ENCODE measurements around the gene YBX1.
"Not testable (repeated sequence)": the region's sequence is repeated elsewhere in the genome, so short reads cannot be mapped to it uniquely, and the experiment has no call there.

YBX1 gene

GRCh38 chr1:42720868-42721267 is 38.6 kb downstream of the YBX1 start:
- Histone ChIP-seq H3K36me3 (ENCODE audit: control insufficient read depth, low read length) (peaks cover 5% of the 10 kb centered on the region; the same call in 1 of the 2 replicates), H3K4me3 (ENCODE audit: low read length) (no peak overlapping the region), H3K9me2 (replicated peaks; ENCODE audit: control insufficient read depth, low read length) (no peaks in the 10 kb centered on the region), H3K27me3 (ENCODE audit: control insufficient read depth, low read length) (no peaks in the 10 kb centered on the region), H3K9me3 (ENCODE audit: control insufficient read depth, insufficient read depth, low read length) (no peaks in the 10 kb centered on the region), H3K4me2 (ENCODE audit: low read length) (no peak overlapping the region), H4K20me1 (ENCODE audit: control insufficient read depth, insufficient read depth, low read depth, low read length) (peaks cover 6% of the 10 kb centered on the region; the same call in 1 of the 2 replicates), H3K4me1 (ENCODE audit: control insufficient read depth, low read length) (no peaks in the 10 kb centered on the region), H3K79me2 (ENCODE audit: control insufficient read depth, low read length) (no peaks in the 10 kb centered on the region), H3F3A (ENCODE audit: control insufficient read depth, insufficient read depth) (peaks cover 13% of the 10 kb centered on the region; the same call in 1 of the 2 replicates), H3K27ac (ENCODE audit: low read depth, low read length) (no peak overlapping the region)
- no peak for TF ChIP-seq EZH2phosphoT487 (IDR thresholded peaks at IDR 0.05; ENCODE audit: borderline replicate concordance, low read length)
- TF ChIP-seq CTCF (IDR thresholded peaks at IDR 0.05; ENCODE audit: low read depth, low read length, poor library complexity, severe bottlenecking), result no peak

DNA sequence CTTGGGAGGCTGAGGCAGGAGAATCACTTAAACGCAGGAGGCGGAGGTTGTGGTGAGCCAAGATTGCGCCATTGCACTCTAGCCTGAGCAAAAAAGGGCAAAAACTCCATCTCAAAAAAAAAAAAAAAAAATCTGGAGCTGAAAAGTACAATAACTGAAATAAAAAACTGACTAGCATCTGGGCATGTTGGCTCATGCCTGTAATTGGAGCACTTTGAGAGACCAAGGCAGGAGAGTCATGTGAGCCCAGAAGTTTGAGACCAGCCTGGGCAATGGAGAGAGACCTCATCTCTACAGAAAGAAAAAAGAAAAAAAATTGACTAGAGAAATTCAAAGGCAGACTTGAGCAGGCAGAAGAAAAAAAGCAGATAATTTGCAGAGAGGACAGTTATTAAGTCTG is 39.7 kb downstream of the YBX1 start:
- peaks cover 5% of the 10 kb centered on the region; the same call in 1 of the 2 replicates for H3F3A ChIP-seq (ENCODE audit: control insufficient read depth, insufficient read depth)
- no peaks in the 10 kb centered on the region; the same call in 1 of the 2 replicates for H4K20me1 ChIP-seq (ENCODE audit: control insufficient read depth, insufficient read depth, low read depth, low read length)
- no peaks in the 10 kb centered on the region for H3K27me3 ChIP-seq (ENCODE audit: control insufficient read depth, low read length)
- no peak overlapping the region for H3K4me2 ChIP-seq (ENCODE audit: low read length)
- no peaks in the 10 kb centered on the region for H3K4me1 ChIP-seq (ENCODE audit: control insufficient read depth, low read length)
- no peaks in the 10 kb centered on the region for H3K36me3 ChIP-seq (ENCODE audit: control insufficient read depth, low read length)
- TF ChIP-seq EZH2phosphoT487 (IDR thresholded peaks at IDR 0.05; ENCODE audit: borderline replicate concordance, low read length) (no peak), CTCF (IDR thresholded peaks at IDR 0.05; ENCODE audit: low read depth, low read length, poor library complexity, severe bottlenecking) (no peak)
- no peak overlapping the region for H3K4me3 ChIP-seq (ENCODE audit: low read length)
- no peaks in the 10 kb centered on the region for H3K9me3 ChIP-seq (ENCODE audit: control insufficient read depth, insufficient read depth, low read length)
- no peaks in the 10 kb centered on the region for H3K79me2 ChIP-seq (ENCODE audit: control insufficient read depth, low read length)
- no peak overlapping the region for H3K27ac ChIP-seq (ENCODE audit: low read depth, low read length)
- no peaks in the 10 kb centered on the region for H3K9me2 ChIP-seq (replicated peaks; ENCODE audit: control insufficient read depth, low read length)

DNA sequence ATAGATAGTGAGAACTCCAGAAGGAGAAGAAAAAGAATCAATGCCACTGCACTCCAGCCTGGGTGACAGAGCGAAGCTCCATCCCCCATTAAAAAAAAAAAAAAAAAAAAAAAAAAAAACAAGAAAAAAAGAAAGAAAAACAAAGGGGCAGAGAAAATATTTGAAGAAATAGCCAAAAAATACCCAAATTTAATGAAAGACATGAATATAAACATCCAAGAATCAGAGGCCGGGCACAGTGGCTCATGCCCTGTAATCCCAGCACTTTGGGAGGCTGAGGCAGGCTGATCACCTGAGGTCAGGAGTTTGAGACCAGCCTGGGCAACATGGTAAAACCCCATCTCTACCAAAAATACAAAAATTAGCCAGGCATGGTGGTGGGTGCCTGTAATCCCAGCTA is 40.2 kb downstream of the YBX1 start:
- H3K36me3 ChIP-seq (ENCODE audit: control insufficient read depth, low read length), result not testable (repeated sequence)

DNA sequence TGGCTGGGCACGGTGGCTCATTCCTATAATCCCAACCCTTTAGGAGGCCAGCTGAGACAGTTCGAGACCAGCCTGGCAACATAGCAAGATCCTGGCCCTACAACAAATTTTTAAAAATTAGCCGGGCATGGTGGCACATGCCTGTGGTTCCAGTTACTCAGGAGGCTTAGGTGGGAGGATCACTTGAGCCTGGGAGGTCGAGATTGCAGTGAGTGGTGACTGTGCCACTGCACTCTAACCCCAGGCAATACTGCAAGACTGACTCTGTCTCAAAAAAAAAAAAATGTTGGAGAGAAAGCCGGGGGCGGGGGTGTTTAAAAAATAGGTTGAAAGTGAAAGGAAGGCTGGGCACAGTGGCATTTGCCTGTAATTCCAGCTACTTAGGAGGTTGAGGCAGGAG is 41.3 kb downstream of the YBX1 start:
- Histone ChIP-seq H3K9me3 (ENCODE audit: control insufficient read depth, insufficient read depth, low read length) (no peaks in the 10 kb centered on the region), H3K79me2 (ENCODE audit: control insufficient read depth, low read length) (no peaks in the 10 kb centered on the region), H3K27ac (ENCODE audit: low read depth, low read length) (no peak overlapping the region), H3K9me2 (replicated peaks; ENCODE audit: control insufficient read depth, low read length) (no peaks in the 10 kb centered on the region), H3F3A (ENCODE audit: control insufficient read depth, insufficient read depth) (0 out of 2 replicates have a peak, but pooled peaks cover 2% of the 10 kb centered on the region), H3K4me3 (ENCODE audit: low read length) (no peak overlapping the region), H3K36me3 (ENCODE audit: control insufficient read depth, low read length) (no peaks in the 10 kb centered on the region), H3K4me2 (ENCODE audit: low read length) (no peak overlapping the region), H4K20me1 (ENCODE audit: control insufficient read depth, insufficient read depth, low read depth, low read length) (no peaks in the 10 kb centered on the region), H3K4me1 (ENCODE audit: control insufficient read depth, low read length) (no peaks in the 10 kb centered on the region), H3K27me3 (ENCODE audit: control insufficient read depth, low read length) (no peaks in the 10 kb centered on the region)
- TF ChIP-seq EZH2phosphoT487 (IDR thresholded peaks at IDR 0.05; ENCODE audit: borderline replicate concordance, low read length) (no peak), CTCF (IDR thresholded peaks at IDR 0.05; ENCODE audit: low read depth, low read length, poor library complexity, severe bottlenecking) (no peak)

More for the DNA sequence above, 40.2 kb downstream of the YBX1 start:
- H3K79me2 ChIP-seq (ENCODE audit: control insufficient read depth, low read length); H4K20me1 ChIP-seq (ENCODE audit: control insufficient read depth, insufficient read depth, low read depth, low read length); H3K4me1 ChIP-seq (ENCODE audit: control insufficient read depth, low read length); H3K9me3 ChIP-seq (ENCODE audit: control insufficient read depth, insufficient read depth, low read length); H3K4me3 ChIP-seq (ENCODE audit: low read length); H3K4me2 ChIP-seq (ENCODE audit: low read length); H3K27me3 ChIP-seq (ENCODE audit: control insufficient read depth, low read length); H3K9me2 ChIP-seq (replicated peaks; ENCODE audit: control insufficient read depth, low read length); H3K27ac ChIP-seq (ENCODE audit: low read depth, low read length); H3F3A ChIP-seq (ENCODE audit: control insufficient read depth, insufficient read depth): not testable (repeated sequence)

DNA sequence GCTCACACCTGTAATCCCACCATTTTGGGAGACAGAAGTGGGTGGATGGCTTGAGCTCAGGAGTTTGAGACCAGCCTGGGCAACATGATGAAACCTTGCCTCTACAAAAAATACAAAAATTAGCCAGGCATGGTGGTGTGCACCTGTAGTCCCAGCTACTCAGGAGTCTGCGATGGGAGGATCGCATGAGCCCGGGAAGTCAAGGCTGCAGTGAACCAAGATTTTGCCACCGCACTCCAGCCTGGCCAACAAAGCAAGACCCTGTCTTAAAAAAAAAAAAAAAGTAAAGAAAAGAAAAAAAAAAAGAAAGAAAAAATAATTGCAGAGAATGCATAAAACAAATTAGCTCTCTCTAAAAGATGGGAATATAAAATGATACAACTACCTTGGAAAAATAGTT is 43.6 kb downstream of the YBX1 start:
- not testable (repeated sequence) for H3K4me1 ChIP-seq (ENCODE audit: control insufficient read depth, low read length); H3K4me3 ChIP-seq (ENCODE audit: low read length); H3K27ac ChIP-seq (ENCODE audit: low read depth, low read length); H4K20me1 ChIP-seq (ENCODE audit: control insufficient read depth, insufficient read depth, low read depth, low read length); H3K9me3 ChIP-seq (ENCODE audit: control insufficient read depth, insufficient read depth, low read length); H3K4me2 ChIP-seq (ENCODE audit: low read length); H3K36me3 ChIP-seq (ENCODE audit: control insufficient read depth, low read length); H3K27me3 ChIP-seq (ENCODE audit: control insufficient read depth, low read length); H3K79me2 ChIP-seq (ENCODE audit: control insufficient read depth, low read length); H3K9me2 ChIP-seq (replicated peaks; ENCODE audit: control insufficient read depth, low read length); H3F3A ChIP-seq (ENCODE audit: control insufficient read depth, insufficient read depth)
